ENCODE measurements around the gene VSIG4.

GRCh38 chrX:66008328-66008970, 31.4 kb downstream of the VSIG4 start:
- no peak for TF ChIP-seq CTCF (IDR thresholded peaks at IDR 0.05)
- no peak for TF ChIP-seq ZFX (IDR thresholded peaks at IDR 0.05; ENCODE audit: borderline replicate concordance)

Measured in 22Rv1 (cell line).